Right lobe of liver (tissue), 6 donors: ENCODE measurements around the gene LEKR1. TPM values are rescaled to one million over a fixed set of nuclear protein-coding genes. Genes with fewer than 3 reads are reported as not detected.

Source experiments
- ATAC-seq, 4 donors: fragments of 200-7000 bp; cut with Tn5 transposase; one replicate each; pipeline ENCODE4 v1.9.1; 2020; ENCODE audit warnings: mild to moderate bottlenecking in 4 of 4, moderate library complexity in 4 of 4
- DNase-seq, 3 donors: peaks; one replicate each; pipeline ENCODE4 v3.0.0-alpha.2; 2020
- H3K27ac ChIP-seq, 3 donors: fragments of 200-600 bp; one replicate each; pipeline ENCODE4 v1.8.0; 2022
- H3K27me3 ChIP-seq, 2 donors: fragments of 200-600 bp; one replicate each; pipeline ENCODE4 v1.8.0; 2022
- H3K36me3 ChIP-seq, 4 donors: fragments of 200-600 bp; sonication (generic) in 1 of 4; one replicate each; pipeline versions ENCODE4 v1.5.1 to v1.8.0; 2017 to 2022; ENCODE audit warnings: control low read depth in 1 of 4
- H3K4me1 ChIP-seq, 4 donors: fragments of 200-600 bp; sonication (generic) in 1 of 4; one replicate each; pipeline versions ENCODE4 v1.5.1 to v1.8.0; 2017 to 2022; ENCODE audit warnings: control low read depth in 1 of 4
- H3K4me3 ChIP-seq, 3 donors: fragments of 200-600 bp; one replicate each; pipeline ENCODE4 v1.8.0; 2022
- H3K9me3 ChIP-seq, 4 donors: fragments of 200-600 bp; sonication (generic) in 1 of 4; one replicate each; pipeline versions ENCODE4 v1.5.1 to v1.8.0; 2017 to 2022; ENCODE audit warnings: control low read depth in 1 of 4
- POLR2A ChIP-seq: fragments of 450-650 bp; IDR thresholded peaks from one replicate; pipeline ENCODE4 v1.6.1; 2017; ENCODE audit warnings: antibody characterized with exemption, mild to moderate bottlenecking
- WGBS: methylation state at CpG from one replicate; pipeline ENCODE4 v1.1.6; 2018; ENCODE audit warnings: low coverage, low lambda C conversion rate; ENCODE audit not compliant: insufficient coverage; ENCODE audit errors: missing lambda C conversion rate; 5-methylcytosine and 5-hydroxymethylcytosine counted together
- intact Hi-C, 2 donors: fragments of 100-400 bp; cut with DNase I; formaldehyde crosslinking; loops; one replicate each; pipeline versions ENCODE4 v1.11.2 to v1.14.1; 2022
- total RNA-seq, 6 experiments: library from RNA; depleted of rRNA in 2 of 6; stranded (reverse); fragments of >200 nt in 2 of 6; fragmentation: NEBNext Ultra II Directional in 3 of 6; extraction: Animal tissue kit (Norgen Biotek cat#: 25700) in 3 of 6; gene quantifications; one replicate each; pipeline versions ENCODE4 v1.1.0 to v1.2.4, GENCODE V29; 2016 to 2023
- TF ChIP-seq, protein P1 (sequence below), 4 donors: fragments of 200-600 bp in 3 of 4; fragments of 450-650 bp in 1 of 4; IDR thresholded peaks; one replicate each; pipeline versions ENCODE4 v1.5.1 to v1.8.0; 2016 to 2022; ENCODE audit warnings: antibody characterized with exemption in 4 of 4, mild to moderate bottlenecking in 2 of 4
- donor health status: DM: no; HTN: yes; CAD: no.
- donor health status: DM: no; HTN: no; CAD: no.
- donor health status: DM: no; HTN: no; CAD: no.
- donor health status: DM: no; HTN: yes; CAD: no.
- donor health status: DM: no; HTN: yes; CAD: no.

Gene LEKR1
- total RNA-seq, 6 experiments from 2014 or later = 0.49 to 1.4 (median 0.74) TPM; not detected in 2

DNA sequence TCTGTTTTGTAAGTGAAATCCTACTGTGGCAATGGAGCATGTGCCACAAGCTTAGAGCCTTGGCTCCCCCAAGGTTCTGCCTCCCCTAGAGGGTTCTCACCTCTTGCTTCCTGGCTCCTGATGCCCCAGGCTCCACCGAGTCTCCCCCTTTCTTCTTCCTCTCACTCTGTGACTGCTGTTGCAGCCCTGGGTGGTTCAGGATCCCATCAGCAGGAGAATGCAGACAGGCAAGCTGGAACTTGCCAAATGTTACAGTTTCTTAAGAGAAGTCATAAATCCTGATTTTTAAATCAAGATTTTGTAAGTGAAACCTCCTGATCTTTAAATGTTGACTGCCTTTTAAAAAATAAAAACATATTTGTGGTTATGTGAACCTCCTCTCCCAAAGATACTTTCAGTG is 199.9 kb downstream of the LEKR1 start:
- no peak for DNase-seq
- no peak overlapping the region for H3K27ac ChIP-seq
- H3K27me3 ChIP-seq = no peaks in the 10 kb centered on the region
- no peak for TF ChIP-seq POLR2A
- TF ChIP-seq, protein P1, sequence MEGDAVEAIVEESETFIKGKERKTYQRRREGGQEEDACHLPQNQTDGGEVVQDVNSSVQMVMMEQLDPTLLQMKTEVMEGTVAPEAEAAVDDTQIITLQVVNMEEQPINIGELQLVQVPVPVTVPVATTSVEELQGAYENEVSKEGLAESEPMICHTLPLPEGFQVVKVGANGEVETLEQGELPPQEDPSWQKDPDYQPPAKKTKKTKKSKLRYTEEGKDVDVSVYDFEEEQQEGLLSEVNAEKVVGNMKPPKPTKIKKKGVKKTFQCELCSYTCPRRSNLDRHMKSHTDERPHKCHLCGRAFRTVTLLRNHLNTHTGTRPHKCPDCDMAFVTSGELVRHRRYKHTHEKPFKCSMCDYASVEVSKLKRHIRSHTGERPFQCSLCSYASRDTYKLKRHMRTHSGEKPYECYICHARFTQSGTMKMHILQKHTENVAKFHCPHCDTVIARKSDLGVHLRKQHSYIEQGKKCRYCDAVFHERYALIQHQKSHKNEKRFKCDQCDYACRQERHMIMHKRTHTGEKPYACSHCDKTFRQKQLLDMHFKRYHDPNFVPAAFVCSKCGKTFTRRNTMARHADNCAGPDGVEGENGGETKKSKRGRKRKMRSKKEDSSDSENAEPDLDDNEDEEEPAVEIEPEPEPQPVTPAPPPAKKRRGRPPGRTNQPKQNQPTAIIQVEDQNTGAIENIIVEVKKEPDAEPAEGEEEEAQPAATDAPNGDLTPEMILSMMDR (IDR thresholded peaks at IDR 0.05) = no peak
- H3K4me1 ChIP-seq = no peaks in the 10 kb centered on the region
- ATAC-seq = no peak
- intact Hi-C loops = no loop called here
- H3K36me3 ChIP-seq = no peaks in the 10 kb centered on the region
- H3K4me3 ChIP-seq = no peak overlapping the region
- 15% methylated on average over 1 of the region's 1 CpG for WGBS
- H3K9me3 ChIP-seq = no peaks in the 10 kb centered on the region

DNA sequence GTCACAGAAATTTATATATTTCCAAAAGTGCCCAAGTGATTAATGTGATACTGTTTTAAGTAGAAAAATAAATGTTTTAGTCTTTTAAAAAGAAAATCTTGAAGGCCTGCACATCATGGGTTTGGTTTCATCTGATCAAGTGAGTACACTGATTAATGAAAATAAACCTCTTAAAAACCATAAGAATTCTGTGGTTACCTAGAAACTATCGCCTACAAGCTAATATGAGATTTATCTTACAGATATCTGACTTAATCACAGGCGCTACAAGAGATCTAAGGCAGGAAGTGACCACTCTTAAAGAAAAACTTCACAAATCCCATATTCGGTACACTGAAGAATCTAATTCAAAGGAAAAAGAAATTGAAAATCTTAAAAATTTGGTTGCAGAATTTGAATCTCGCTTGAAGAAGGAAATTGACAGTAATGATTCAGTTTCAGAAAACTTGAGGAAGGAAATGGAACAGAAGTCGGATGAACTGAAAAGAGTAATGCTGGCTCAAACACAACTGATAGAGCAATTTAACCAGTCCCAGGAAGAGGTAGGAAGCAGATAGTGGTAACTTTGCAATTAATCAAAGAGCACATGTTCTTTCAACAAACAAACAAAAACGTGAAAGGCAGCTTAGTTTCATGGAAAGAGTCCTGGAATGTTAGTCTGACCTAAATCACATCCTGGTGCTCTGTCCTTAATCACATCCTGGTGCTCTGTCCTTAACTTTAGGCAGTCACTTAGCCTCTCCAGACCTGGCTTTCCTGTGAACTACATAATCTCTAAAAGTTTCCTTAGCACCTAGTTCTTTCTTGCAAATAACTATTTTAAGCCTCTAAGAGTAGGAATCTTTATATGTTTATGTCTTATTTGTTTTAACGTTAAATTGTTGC is 201.9 kb downstream of the LEKR1 start:
- H3K9me3 ChIP-seq = no peaks in the 10 kb centered on the region

DNA sequence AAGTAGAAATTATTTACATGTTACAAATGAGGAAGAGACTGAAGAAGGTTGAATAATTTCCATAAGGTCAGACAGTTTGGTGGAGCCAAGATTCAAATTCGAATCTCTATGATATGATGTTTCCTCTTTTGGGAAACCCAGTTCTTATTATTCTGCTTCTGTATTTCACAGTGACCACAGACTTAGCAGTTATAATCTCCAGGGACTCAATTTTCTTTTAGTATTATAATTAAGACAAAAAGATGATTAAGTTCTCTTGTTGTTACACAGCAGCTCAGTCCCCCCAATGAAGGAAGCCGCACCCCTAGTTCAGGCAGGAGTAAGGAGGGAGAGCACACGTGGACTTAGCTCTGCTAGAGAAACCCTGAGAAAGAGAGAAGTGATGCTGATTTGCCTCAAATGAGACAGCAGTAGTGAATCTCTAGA is 203.2 kb downstream of the LEKR1 start:
- H3K4me1 ChIP-seq = peaks cover 0 to 2% (median 0%) of the 10 kb centered on the region in 4 donors
- no peak for TF ChIP-seq POLR2A
- H3K4me3 ChIP-seq = no peak overlapping the region
- ATAC-seq = peak in 1 of 4 donors; percentile 22
- no peak for DNase-seq
- WGBS = 60% methylated on average over 3 of the region's 3 CpGs
- no peak overlapping the region for H3K27ac ChIP-seq
- intact Hi-C loops = no loop called here
- no peaks in the 10 kb centered on the region for H3K27me3 ChIP-seq
- H3K36me3 ChIP-seq = no peaks in the 10 kb centered on the region
- H3K9me3 ChIP-seq = no peaks in the 10 kb centered on the region

More for the DNA sequence above, 201.9 kb downstream of the LEKR1 start:
- Histone ChIP-seq H3K27me3 (no peaks in the 10 kb centered on the region), H3K27ac (no peak overlapping the region), H3K4me3 (no peak overlapping the region), H3K4me1 (peaks cover 0 to 2% (median 0%) of the 10 kb centered on the region in 4 donors), H3K36me3 (no peaks in the 10 kb centered on the region)
- no peak for TF ChIP-seq POLR2A
- TF ChIP-seq, protein P1 (IDR thresholded peaks at IDR 0.05) = no peak
- 51% methylated on average over 7 of the region's 7 CpGs for WGBS
- ATAC-seq = peak; percentile 25 to 88 (median 56)
- intact Hi-C loops = no loop called here
- no peak for DNase-seq

DNA sequence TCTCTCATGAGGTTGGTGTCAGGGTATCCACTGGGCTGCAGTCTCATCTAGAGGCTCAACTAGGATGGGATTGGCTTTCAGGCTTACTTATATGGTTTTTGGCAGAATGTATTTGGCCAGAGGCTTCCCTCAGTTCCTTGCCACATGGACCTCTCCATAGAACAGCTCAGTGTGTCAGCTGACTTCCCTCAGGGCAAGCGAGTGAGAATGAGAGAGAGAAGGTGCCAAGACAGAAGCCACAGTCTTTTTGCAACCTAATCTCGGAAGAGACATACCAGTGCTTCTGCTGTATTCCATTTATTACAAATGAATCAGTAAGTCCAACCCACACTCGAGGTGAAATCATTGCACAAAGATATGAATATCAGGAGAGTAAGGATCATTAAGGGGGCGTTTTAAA is 204.6 kb downstream of the LEKR1 start:
- Histone ChIP-seq H3K27me3 (no peaks in the 10 kb centered on the region), H3K36me3 (no peaks in the 10 kb centered on the region), H3K4me1 (peaks cover 0 to 2% (median 0%) of the 10 kb centered on the region in 4 donors), H3K9me3 (no peaks in the 10 kb centered on the region), H3K4me3 (no peak overlapping the region), H3K27ac (no peak overlapping the region)
- 59% methylated on average over 4 of the region's 4 CpGs for WGBS
- DNase-seq (no peak), ATAC-seq (no peak)
- intact Hi-C loops = no loop called here
- TF ChIP-seq, protein P1 (IDR thresholded peaks at IDR 0.05) = no peak
- no peak for TF ChIP-seq POLR2A

DNA sequence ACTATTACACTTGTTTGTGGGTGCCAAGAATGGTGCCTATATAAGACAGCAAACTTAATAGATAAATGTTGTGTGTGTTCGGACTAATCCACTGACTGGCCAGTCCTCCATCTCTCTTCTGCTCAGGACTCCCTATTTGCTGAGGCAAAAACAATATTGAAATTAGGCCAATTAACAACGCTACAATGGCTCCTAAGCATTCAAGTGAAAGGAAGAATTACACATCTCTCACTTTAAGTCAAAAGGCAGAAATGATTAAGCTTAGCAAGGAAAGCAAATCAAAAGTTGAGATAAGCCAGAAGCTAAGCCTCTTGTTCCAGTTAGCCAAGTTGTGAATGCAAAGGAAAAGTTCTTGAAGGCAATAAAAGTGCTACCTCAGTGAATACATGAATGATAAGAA is 206.8 kb downstream of the LEKR1 start:
- DNase-seq = no peak
- ATAC-seq = no peak
- no peaks in the 10 kb centered on the region for H3K9me3 ChIP-seq
- H3K4me1 ChIP-seq = peaks cover 0 to 2% (median 0%) of the 10 kb centered on the region in 4 donors
- intact Hi-C loops = no loop called here
- no peak overlapping the region for H3K27ac ChIP-seq
- H3K4me3 ChIP-seq = no peak overlapping the region
- no peaks in the 10 kb centered on the region for H3K36me3 ChIP-seq
- H3K27me3 ChIP-seq = no peaks in the 10 kb centered on the region
- WGBS = 88% methylated on average over 2 of the region's 2 CpGs
- no peak for TF ChIP-seq POLR2A
- TF ChIP-seq, protein P1 (IDR thresholded peaks at IDR 0.05) = no peak
